Progenitor cell of endocrine pancreas (in vitro differentiated cells): ENCODE measurements around the gene OSBPL8. TPM values are rescaled to one million over a fixed set of nuclear protein-coding genes. Genes with fewer than 3 reads are reported as not detected.
A peak's percentile ranks its signal among the peaks of the same experiment; 100 is the strongest.

Source experiments
- DNase-seq: peaks from one replicate; pipeline ENCODE4 v3.0.0; 2021; ENCODE audit warnings: low spot score; ENCODE audit not compliant: unreplicated experiment
- H3K27ac Mint-ChIP-seq: 2 replicates; pipeline ENCODE4 v1.8.0; 2021; ENCODE audit warnings: mild to moderate bottlenecking, moderate library complexity, mixed read lengths
- H3K27me3 Mint-ChIP-seq: 2 replicates; pipeline ENCODE4 v1.8.0; 2021; ENCODE audit warnings: mixed read lengths
- H3K36me3 Mint-ChIP-seq: 2 replicates; pipeline ENCODE4 v1.8.0; 2022; ENCODE audit warnings: mixed read lengths; ENCODE audit not compliant: insufficient read depth
- H3K4me1 Mint-ChIP-seq: 2 replicates; pipeline ENCODE4 v1.8.0; 2021; ENCODE audit warnings: low read depth, mixed read lengths
- H3K4me3 Mint-ChIP-seq: 2 replicates; pipeline ENCODE4 v1.8.0; 2021; ENCODE audit warnings: low read depth, mild to moderate bottlenecking, moderate library complexity, mixed read lengths
- H3K9me3 Mint-ChIP-seq: 2 replicates; pipeline ENCODE4 v1.8.0; 2021; ENCODE audit warnings: low read depth, mixed read lengths
- CTCF ChIP-seq: fragments of 200-600 bp; sonication (generic); IDR thresholded peaks from one replicate; pipeline ENCODE4 v1.5.0; 2021; ENCODE audit warnings: antibody characterized with exemption, mild to moderate bottlenecking; ENCODE audit not compliant: unreplicated experiment
- total RNA-seq: library from RNA; stranded (reverse); gene quantifications from 2 replicates; pipeline ENCODE4 v1.2.1, GENCODE V29; 2021

Gene OSBPL8
- total RNA-seq, 1 donor from 2014 or later: 65.3 TPM

GRCh38 chr12:76360316-76360715 is 199.3 kb downstream of the OSBPL8 start:
- Mint-ChIP-seq H3K27ac (no peak overlapping the region), H3K27me3 (no peaks in the 10 kb centered on the region), H3K4me3 (no peak overlapping the region), H3K36me3 (peaks cover 42% of the 10 kb centered on the region), H3K4me1 (no peaks in the 10 kb centered on the region), H3K9me3 (peaks cover 4% of the 10 kb centered on the region)
- no peak for TF ChIP-seq CTCF
- no peak for DNase-seq

- Mint-ChIP-seq H3K4me3 (no peak overlapping the region), H3K27me3 (no peaks in the 10 kb centered on the region), H3K36me3 (peaks cover 13% of the 10 kb centered on the region), H3K9me3 (no peaks in the 10 kb centered on the region), H3K4me1 (no peaks in the 10 kb centered on the region), H3K27ac (peak overlapping the region; percentile 62)
- no peak for TF ChIP-seq CTCF
- DNase-seq: no peak
These were observed 203.5 kb downstream of the OSBPL8 start for GRCh38 chr12:76356071-76356470.

- peak; percentile 53 for TF ChIP-seq CTCF
- Mint-ChIP-seq H3K27me3 (no peaks in the 10 kb centered on the region), H3K27ac (peak within 1 kb of the TSS; percentile 98), H3K4me3 (peak within 1 kb of the TSS; percentile 96), H3K4me1 (peaks cover 15% of the 10 kb centered on the region), H3K36me3 (no peaks in the 10 kb centered on the region), H3K9me3 (no peaks in the 10 kb centered on the region)
- peak; percentile 65 for DNase-seq
These were observed 211.3 kb downstream of the OSBPL8 start, which contains the start of gene BBS10 for GRCh38 chr12:76348079-76348901. Gene BBS10 (minus strand): TSS chr12:76348415. CDS start chr12:76348358, 57 bp downstream.

- no peaks in the 10 kb centered on the region for H3K36me3 Mint-ChIP-seq
These were observed 212.7 kb downstream of the OSBPL8 start for GRCh38 chr12:76346798-76347420.

More at GRCh38 chr12:76346798-76347420, 212.7 kb downstream of the OSBPL8 start:
- H3K9me3 Mint-ChIP-seq: no peaks in the 10 kb centered on the region
- no peak for DNase-seq
- no peaks in the 10 kb centered on the region for H3K27me3 Mint-ChIP-seq
- peak overlapping the region; percentile 98 for H3K27ac Mint-ChIP-seq
- no peak for TF ChIP-seq CTCF
- peaks cover 15% of the 10 kb centered on the region for H3K4me1 Mint-ChIP-seq
- peak overlapping the region; percentile 96 for H3K4me3 Mint-ChIP-seq
